Stimulated activated CD8-positive, alpha-beta memory T cell treated with anti-CD3 and anti-CD28 coated beads, Interleukin-15, amount 100 ng/mL, for 24 hours (primary cell): ENCODE data around the gene UBE2O.

ENCODE experiments used
- DNase-seq: peaks from one replicate; pipeline ENCODE4 v3.0.0-alpha.2; 2020; ENCODE audit warnings: low read depth

Gene UBE2O

GRCh38 chr17:76345377-76345974, 107.5 kb downstream of the UBE2O start:
- no peak for DNase-seq

- no peak for DNase-seq
Measured at GRCh38 chr17:76343106-76343505, 109.8 kb downstream of the UBE2O start.

GRCh38 chr17:76341301-76341700, 111.7 kb downstream of the UBE2O start:
- DNase-seq = no peak
